GM12865 (cell line): ENCODE data around the gene CNNM2.

Experiments
- DNase-seq: peaks from one replicate; pipeline ENCODE4 v3.0.0; 2010; ENCODE audit warnings: low read depth
- H3K4me3 ChIP-seq: 2 replicates; pipeline ENCODE4 v1.5.1; 2011; ENCODE audit warnings: mild to moderate bottlenecking, low read depth, low read length, control low read depth
- TF ChIP-seq, protein P1 (sequence below): IDR thresholded peaks from 2 replicates; pipeline ENCODE4 v1.5.1; 2011; ENCODE audit warnings: low read length, control low read depth, low read depth, inconsistent platforms; ENCODE audit not compliant: insufficient read depth; ENCODE audit errors: missing control alignments

CNNM2 gene

DNA sequence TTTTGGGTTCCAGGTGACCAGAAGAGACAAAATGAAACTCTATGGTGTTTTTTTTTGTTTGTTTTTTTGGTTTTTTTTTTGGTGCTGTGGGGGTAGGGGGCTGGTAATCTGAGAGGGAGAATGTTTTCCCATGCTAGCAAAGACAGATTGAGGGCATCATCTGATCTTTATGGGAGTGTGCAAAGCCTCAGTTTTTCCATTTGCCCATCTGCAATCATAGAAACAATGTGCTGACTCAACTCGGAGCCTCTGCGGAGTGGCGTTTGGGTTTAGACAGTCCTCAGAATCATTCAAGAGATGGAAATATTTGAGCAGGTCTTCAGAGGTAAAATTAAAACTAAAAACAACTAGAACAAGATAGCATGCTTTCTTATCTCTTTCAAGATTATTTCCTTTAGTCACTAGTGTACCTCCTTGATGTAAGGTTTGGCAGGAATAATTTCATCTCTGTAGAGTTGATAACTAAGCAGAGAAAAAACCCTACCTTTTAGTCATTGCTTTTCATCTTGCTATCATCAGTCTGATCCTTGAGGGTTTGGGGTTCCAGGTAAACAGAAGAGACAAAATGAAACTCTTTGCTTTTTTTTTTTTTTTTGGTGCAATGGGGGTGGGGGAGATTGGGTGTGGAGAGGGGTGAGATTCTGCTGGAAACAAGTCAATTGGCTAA is 18.0 kb downstream of the CNNM2 start:
- TF ChIP-seq, protein P1, sequence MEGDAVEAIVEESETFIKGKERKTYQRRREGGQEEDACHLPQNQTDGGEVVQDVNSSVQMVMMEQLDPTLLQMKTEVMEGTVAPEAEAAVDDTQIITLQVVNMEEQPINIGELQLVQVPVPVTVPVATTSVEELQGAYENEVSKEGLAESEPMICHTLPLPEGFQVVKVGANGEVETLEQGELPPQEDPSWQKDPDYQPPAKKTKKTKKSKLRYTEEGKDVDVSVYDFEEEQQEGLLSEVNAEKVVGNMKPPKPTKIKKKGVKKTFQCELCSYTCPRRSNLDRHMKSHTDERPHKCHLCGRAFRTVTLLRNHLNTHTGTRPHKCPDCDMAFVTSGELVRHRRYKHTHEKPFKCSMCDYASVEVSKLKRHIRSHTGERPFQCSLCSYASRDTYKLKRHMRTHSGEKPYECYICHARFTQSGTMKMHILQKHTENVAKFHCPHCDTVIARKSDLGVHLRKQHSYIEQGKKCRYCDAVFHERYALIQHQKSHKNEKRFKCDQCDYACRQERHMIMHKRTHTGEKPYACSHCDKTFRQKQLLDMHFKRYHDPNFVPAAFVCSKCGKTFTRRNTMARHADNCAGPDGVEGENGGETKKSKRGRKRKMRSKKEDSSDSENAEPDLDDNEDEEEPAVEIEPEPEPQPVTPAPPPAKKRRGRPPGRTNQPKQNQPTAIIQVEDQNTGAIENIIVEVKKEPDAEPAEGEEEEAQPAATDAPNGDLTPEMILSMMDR, result no peak
- no peak overlapping the region for H3K4me3 ChIP-seq
- no peak for DNase-seq

- TF ChIP-seq, protein P1, result no peak
- no peak overlapping the region for H3K4me3 ChIP-seq
- DNase-seq, result no peak
Measured at GRCh38 chr10:102941401-102941800, 23.3 kb downstream of the CNNM2 start.

GRCh38 chr10:102945449-102945848 is 27.4 kb downstream of the CNNM2 start:
- no peak overlapping the region for H3K4me3 ChIP-seq
- TF ChIP-seq, protein P1, result no peak
- DNase-seq, result no peak

- TF ChIP-seq, protein P1, result no peak
- DNase-seq, result no peak
- H3K4me3 ChIP-seq, result no peak overlapping the region
Measured at GRCh38 chr10:102945962-102946361, 27.9 kb downstream of the CNNM2 start.

GRCh38 chr10:102946992-102947391 is 28.9 kb downstream of the CNNM2 start:
- H3K4me3 ChIP-seq, result no peak overlapping the region
- TF ChIP-seq, protein P1, result no peak
- DNase-seq, result no peak

DNA sequence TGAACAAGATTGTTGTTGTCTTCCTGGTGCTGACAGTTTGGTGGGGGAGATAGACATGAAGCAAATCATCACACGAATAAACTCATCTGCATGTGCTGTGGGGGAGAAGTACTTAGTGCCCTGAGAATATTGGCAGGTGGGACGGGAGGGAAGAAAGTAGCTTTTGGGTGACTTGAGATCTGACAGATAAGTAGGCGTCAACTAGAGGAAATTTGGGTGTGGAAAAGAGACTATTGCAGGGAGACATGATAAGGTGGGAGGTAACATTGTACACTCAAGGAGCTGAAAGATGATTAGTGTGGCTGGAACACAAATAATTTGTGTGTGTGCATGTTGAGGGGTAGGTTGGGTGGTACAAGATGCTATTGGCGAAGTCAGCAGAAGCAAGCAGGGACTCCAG is 30.1 kb downstream of the CNNM2 start:
- TF ChIP-seq, protein P1, result no peak
- DNase-seq, result no peak
- no peak overlapping the region for H3K4me3 ChIP-seq

DNA sequence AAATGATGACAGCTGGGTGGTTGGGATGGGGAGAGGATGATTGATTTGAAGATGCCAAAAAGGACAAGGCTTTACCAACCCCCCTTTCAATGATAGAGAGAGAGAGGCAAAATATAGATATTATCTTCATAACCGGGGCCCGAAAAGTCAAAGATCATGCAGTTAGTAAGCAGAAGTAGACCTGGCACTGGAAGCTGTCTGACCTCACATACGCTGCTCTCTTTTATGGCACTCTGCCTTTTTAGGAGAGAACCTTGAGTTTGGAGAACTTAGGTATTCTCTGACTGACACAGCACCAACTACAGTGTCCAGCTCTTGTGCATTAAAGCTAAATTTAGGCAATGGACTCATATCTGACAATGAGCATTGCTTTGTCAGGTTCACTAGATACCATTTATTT is 30.7 kb downstream of the CNNM2 start:
- H3K4me3 ChIP-seq, result no peak overlapping the region
- TF ChIP-seq, protein P1, result no peak
- DNase-seq, result no peak
